ENCODE results near the gene CLCNKA. TPM values are rescaled to one million over a fixed set of nuclear protein-coding genes. Genes with fewer than 3 reads are reported as not detected.
"Not testable (repeated sequence)": the region's sequence is repeated elsewhere in the genome, so short reads cannot be mapped to it uniquely, and the experiment has no call there.

CLCNKA gene
- not detected for total RNA-seq
- not detected for polyA plus RNA-seq

DNA sequence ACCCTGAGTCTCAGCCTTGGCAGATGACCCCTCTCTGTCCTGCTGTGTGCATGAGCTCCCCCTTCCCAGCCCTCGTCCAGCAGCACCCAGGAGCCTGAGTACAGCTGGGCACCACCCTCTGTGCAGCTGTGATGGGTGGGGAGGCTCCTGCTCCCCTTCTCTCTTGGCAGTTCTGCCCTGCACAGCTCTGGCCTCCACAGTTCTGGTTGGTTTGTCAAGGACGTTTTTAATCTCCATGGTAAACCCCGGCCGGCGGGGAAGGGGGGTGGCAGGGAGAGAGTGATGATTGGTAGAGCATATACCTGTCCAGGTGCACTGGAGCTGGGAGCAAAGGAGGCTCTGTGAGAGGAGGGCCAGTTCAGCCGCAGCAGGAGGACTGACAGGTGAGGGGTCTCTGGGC is at the start of gene CLCNKA:
CLCNKA (plus strand) TSS at position 356 of the 400 bp plus-strand sequence. CDS start 584 bp downstream, outside the sequence.
- ATAC-seq (ENCODE audit: low read depth in 2 of 2) (no peak), DNase-seq (no peak)
- H3K4me1 Mint-ChIP-seq: no peaks in the 10 kb centered on the region
- Histone ChIP-seq H3K27me3 (ENCODE audit: control insufficient read depth, insufficient read depth, low read length) (no peaks in the 10 kb centered on the region), H3K4me1 (ENCODE audit: control insufficient read depth, insufficient read depth, low read length, poor library complexity, severe bottlenecking) (peaks cover under 1% of the 10 kb centered on the region), H3K4me3 (ENCODE audit: low read depth, low read length) (no peak within 1 kb of the TSS), H3K9me3 (ENCODE audit: control insufficient read depth in 2 of 2, low read length in 2 of 2) (no peaks in the 10 kb centered on the region), H3K27ac (ENCODE audit: insufficient read depth, low read length, poor library complexity, severe bottlenecking) (no peak within 1 kb of the TSS), H3K36me3 (ENCODE audit: control insufficient read depth, insufficient read depth, low read length) (no peaks in the 10 kb centered on the region)
- no peaks in the 10 kb centered on the region for H3K27me3 Mint-ChIP-seq
- H3K27ac Mint-ChIP-seq: no peak within 1 kb of the TSS
- H3K9me3 Mint-ChIP-seq: no peaks in the 10 kb centered on the region
- H3K36me3 Mint-ChIP-seq: no peaks in the 10 kb centered on the region
- H3K4me3 Mint-ChIP-seq: no peak within 1 kb of the TSS

- H3K36me3 ChIP-seq (ENCODE audit: control insufficient read depth, insufficient read depth, low read length): peaks cover 30% of the 10 kb centered on the region
- ATAC-seq (ENCODE audit: low read depth in 2 of 2): no peak
- H3K27ac ChIP-seq (ENCODE audit: insufficient read depth, low read length, poor library complexity, severe bottlenecking): no peak overlapping the region
- Mint-ChIP-seq H3K27me3 (peaks cover 5% of the 10 kb centered on the region), H3K4me1 (peaks cover 15 to 68% (median 43%) of the 10 kb centered on the region in 4 donors), H3K9me3 (peaks cover 0 to 2% (median 0%) of the 10 kb centered on the region in 7 donors), H3K36me3 (peaks cover 29% of the 10 kb centered on the region), H3K27ac (peak overlapping the region in 1 of 3 donors; percentile 64), H3K4me3 (peak overlapping the region in 2 of 4 donors; percentile 5 to 80)
- H3K4me3 ChIP-seq (ENCODE audit: low read depth, low read length): no peak overlapping the region
- peaks cover 23% of the 10 kb centered on the region for H3K4me1 ChIP-seq (ENCODE audit: control insufficient read depth, insufficient read depth, low read length, poor library complexity, severe bottlenecking)
- H3K27me3 ChIP-seq (ENCODE audit: control insufficient read depth, insufficient read depth, low read length): no peaks in the 10 kb centered on the region
- DNase-seq: no peak
- no peaks in the 10 kb centered on the region for H3K9me3 ChIP-seq (ENCODE audit: control insufficient read depth in 2 of 2, low read length in 2 of 2)
Observed at GRCh38 chr1:15972409-15972808, 49.4 kb upstream of the CLCNKA start.

DNA sequence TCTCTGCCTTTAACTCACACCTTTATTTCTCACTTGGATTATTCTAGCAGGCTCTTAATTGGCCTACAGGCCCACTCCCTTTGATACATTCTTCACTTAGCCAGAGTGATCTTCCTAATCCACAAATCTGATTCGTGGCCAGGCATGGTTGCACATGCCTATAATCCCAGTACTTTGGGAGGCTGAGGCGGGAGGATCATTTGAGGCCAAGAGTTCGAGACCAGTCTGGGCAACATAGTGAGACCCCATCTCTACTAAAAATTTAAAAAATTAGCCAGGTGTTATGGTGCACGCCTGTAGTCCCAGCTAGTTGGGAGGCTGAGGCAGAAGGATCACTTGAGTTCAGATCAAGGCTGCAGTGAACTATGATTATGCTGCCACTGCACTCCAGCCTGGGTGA is 48.1 kb upstream of the CLCNKA start:
- no peak for DNase-seq
- Histone ChIP-seq H3K36me3 (ENCODE audit: control insufficient read depth, insufficient read depth, low read length) (peaks cover 29% of the 10 kb centered on the region), H3K27ac (ENCODE audit: insufficient read depth, low read length, poor library complexity, severe bottlenecking) (no peak overlapping the region), H3K27me3 (ENCODE audit: control insufficient read depth, insufficient read depth, low read length) (no peaks in the 10 kb centered on the region), H3K4me3 (ENCODE audit: low read depth, low read length) (no peak overlapping the region), H3K4me1 (ENCODE audit: control insufficient read depth, insufficient read depth, low read length, poor library complexity, severe bottlenecking) (peaks cover 23% of the 10 kb centered on the region), H3K9me3 (ENCODE audit: control insufficient read depth in 2 of 2, low read length in 2 of 2) (no peaks in the 10 kb centered on the region)
- Mint-ChIP-seq H3K27me3 (peaks cover 5% of the 10 kb centered on the region), H3K4me3 (peak overlapping the region in 2 of 4 donors; percentile 1 to 93), H3K36me3 (peaks cover 24% of the 10 kb centered on the region), H3K9me3 (peaks cover 0 to 2% (median 0%) of the 10 kb centered on the region in 7 donors), H3K27ac (peak overlapping the region in 1 of 3 donors; percentile 5), H3K4me1 (peaks cover 15 to 56% (median 36%) of the 10 kb centered on the region in 4 donors)
- no peak for ATAC-seq (ENCODE audit: low read depth in 2 of 2)

DNA sequence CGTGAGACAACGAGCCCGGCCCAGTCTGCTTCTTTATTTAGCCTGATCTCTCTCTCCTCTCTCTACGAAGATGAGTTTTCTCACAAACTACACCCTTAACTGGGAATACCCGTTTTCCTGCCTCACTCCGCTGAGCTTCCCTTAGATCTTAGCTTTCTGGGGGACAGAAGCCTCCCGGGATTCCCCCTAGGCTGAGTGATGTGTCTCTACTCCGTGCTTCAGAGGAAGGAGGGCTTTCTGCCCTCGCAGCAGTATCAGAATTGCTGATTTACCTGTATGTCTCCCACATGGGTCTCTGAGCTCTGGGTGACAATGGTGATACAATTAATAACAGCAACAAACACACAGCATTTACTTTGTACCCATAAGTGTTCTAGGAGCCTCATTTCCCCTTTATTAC is 47.0 kb upstream of the CLCNKA start:
- ATAC-seq (ENCODE audit: low read depth in 2 of 2) (no peak), DNase-seq (no peak)
- Mint-ChIP-seq H3K4me3 (peak overlapping the region; percentile 87 to 93 (median 88)), H3K9me3 (peaks cover 0 to 2% (median 0%) of the 10 kb centered on the region in 7 donors), H3K27me3 (peaks cover 14% of the 10 kb centered on the region), H3K27ac (peak overlapping the region; percentile 53 to 90 (median 82)), H3K4me1 (peaks cover 15 to 55% (median 36%) of the 10 kb centered on the region in 4 donors), H3K36me3 (peaks cover 20% of the 10 kb centered on the region)
- H3K4me3 ChIP-seq (ENCODE audit: low read depth, low read length): peak overlapping the region; percentile 81
- no peaks in the 10 kb centered on the region for H3K9me3 ChIP-seq (ENCODE audit: control insufficient read depth in 2 of 2, low read length in 2 of 2)
- peaks cover 23% of the 10 kb centered on the region for H3K4me1 ChIP-seq (ENCODE audit: control insufficient read depth, insufficient read depth, low read length, poor library complexity, severe bottlenecking)
- H3K27ac ChIP-seq (ENCODE audit: insufficient read depth, low read length, poor library complexity, severe bottlenecking): peak overlapping the region; percentile 77
- H3K36me3 ChIP-seq (ENCODE audit: control insufficient read depth, insufficient read depth, low read length): peaks cover 22% of the 10 kb centered on the region
- no peaks in the 10 kb centered on the region for H3K27me3 ChIP-seq (ENCODE audit: control insufficient read depth, insufficient read depth, low read length)

DNA sequence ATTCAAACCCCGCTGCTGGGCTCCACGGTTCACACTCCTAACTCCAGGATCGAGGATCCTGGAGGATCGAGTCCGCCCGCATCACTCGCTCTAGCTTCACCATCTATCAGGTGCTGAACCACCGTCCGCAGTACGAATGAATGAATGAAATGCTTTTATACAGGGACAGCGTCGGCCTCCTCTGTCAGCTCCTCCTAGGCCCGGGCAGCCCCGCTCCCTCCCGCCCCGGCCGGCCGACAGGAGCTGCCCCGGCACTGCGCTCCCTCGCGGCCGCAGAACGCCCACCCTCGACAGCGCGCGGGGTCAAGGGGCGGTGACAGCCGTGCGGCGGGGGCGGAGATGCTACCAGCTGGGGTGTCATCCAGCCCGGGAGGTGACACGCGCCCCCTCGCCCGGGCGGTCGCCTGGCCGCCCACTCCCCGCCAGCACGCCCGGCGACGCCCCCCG is 46.5 kb upstream of the CLCNKA start:
- H3K4me1 Mint-ChIP-seq: peaks cover 11 to 50% (median 34%) of the 10 kb centered on the region in 4 donors

GRCh38 chr1:15975805-15976680 is 45.8 kb upstream of the CLCNKA start, which contains the start of gene ZBTB17:
Gene ZBTB17, minus strand, starts transcription at chr1:15976101. Its CDS starts 27,606 bp downstream, at chr1:15948495.
- Histone ChIP-seq H3K9me3 (ENCODE audit: control insufficient read depth in 2 of 2, low read length in 2 of 2) (no peaks in the 10 kb centered on the region), H3K27me3 (ENCODE audit: control insufficient read depth, insufficient read depth, low read length) (no peaks in the 10 kb centered on the region), H3K27ac (ENCODE audit: insufficient read depth, low read length, poor library complexity, severe bottlenecking) (peak within 1 kb of the TSS; percentile 77), H3K36me3 (ENCODE audit: control insufficient read depth, insufficient read depth, low read length) (peaks cover 18% of the 10 kb centered on the region), H3K4me3 (ENCODE audit: low read depth, low read length) (peak within 1 kb of the TSS; percentile 81), H3K4me1 (ENCODE audit: control insufficient read depth, insufficient read depth, low read length, poor library complexity, severe bottlenecking) (peaks cover 23% of the 10 kb centered on the region)
- H3K27me3 Mint-ChIP-seq: peaks cover 17% of the 10 kb centered on the region
- peaks cover 11 to 47% (median 34%) of the 10 kb centered on the region in 4 donors for H3K4me1 Mint-ChIP-seq
- peak within 1 kb of the TSS; percentile 89 to 99 (median 94) for H3K4me3 Mint-ChIP-seq
- H3K36me3 Mint-ChIP-seq: peaks cover 16% of the 10 kb centered on the region
- DNase-seq: peak; percentile 93 to 95 (median 94)
- ATAC-seq (ENCODE audit: low read depth in 2 of 2): peak; percentile 89 to 95
- peak within 1 kb of the TSS; percentile 71 to 93 (median 82) for H3K27ac Mint-ChIP-seq
- H3K9me3 Mint-ChIP-seq: peaks cover 0 to 2% (median 0%) of the 10 kb centered on the region in 7 donors

More for the DNA sequence above, 46.5 kb upstream of the CLCNKA start:
- Mint-ChIP-seq H3K27me3 (peaks cover 14% of the 10 kb centered on the region), H3K4me3 (peak overlapping the region; percentile 87 to 93 (median 88)), H3K36me3 (peaks cover 16% of the 10 kb centered on the region), H3K9me3 (peaks cover 0 to 2% (median 0%) of the 10 kb centered on the region in 7 donors), H3K27ac (peak overlapping the region; percentile 69 to 90 (median 82))
- DNase-seq (peak in 2 of 3 donors; percentile 58 to 69), ATAC-seq (ENCODE audit: low read depth in 2 of 2) (peak; percentile 51)
- peaks cover 18% of the 10 kb centered on the region for H3K36me3 ChIP-seq (ENCODE audit: control insufficient read depth, insufficient read depth, low read length)
- H3K9me3 ChIP-seq (ENCODE audit: control insufficient read depth in 2 of 2, low read length in 2 of 2): no peaks in the 10 kb centered on the region
- peak overlapping the region; percentile 77 for H3K27ac ChIP-seq (ENCODE audit: insufficient read depth, low read length, poor library complexity, severe bottlenecking)
- peak overlapping the region; percentile 81 for H3K4me3 ChIP-seq (ENCODE audit: low read depth, low read length)
- peaks cover 23% of the 10 kb centered on the region for H3K4me1 ChIP-seq (ENCODE audit: control insufficient read depth, insufficient read depth, low read length, poor library complexity, severe bottlenecking)
- H3K27me3 ChIP-seq (ENCODE audit: control insufficient read depth, insufficient read depth, low read length): no peaks in the 10 kb centered on the region

- not testable (repeated sequence) for H3K27ac Mint-ChIP-seq; H3K9me3 Mint-ChIP-seq; H3K36me3 ChIP-seq (ENCODE audit: control insufficient read depth, insufficient read depth, low read length); H3K4me3 ChIP-seq (ENCODE audit: low read depth, low read length); H3K27ac ChIP-seq (ENCODE audit: insufficient read depth, low read length, poor library complexity, severe bottlenecking); H3K27me3 ChIP-seq (ENCODE audit: control insufficient read depth, insufficient read depth, low read length); H3K9me3 ChIP-seq (ENCODE audit: control insufficient read depth in 2 of 2, low read length in 2 of 2); DNase-seq; ATAC-seq (ENCODE audit: low read depth in 2 of 2); H3K36me3 Mint-ChIP-seq
- H3K4me1 ChIP-seq (ENCODE audit: control insufficient read depth, insufficient read depth, low read length, poor library complexity, severe bottlenecking): peaks cover 18% of the 10 kb centered on the region
- H3K4me1 Mint-ChIP-seq: peaks cover 11 to 34% (median 23%) of the 10 kb centered on the region in 4 donors
- peaks cover 21% of the 10 kb centered on the region for H3K27me3 Mint-ChIP-seq
- peak overlapping the region in 2 of 4 donors; percentile 3 to 50 for H3K4me3 Mint-ChIP-seq
Observed at GRCh38 chr1:15977947-15978346, 43.9 kb upstream of the CLCNKA start.
